H9 (cell line): ENCODE data around the gene GTF2F2. TPM values are rescaled to one million over a fixed set of nuclear protein-coding genes. Genes with fewer than 3 reads are reported as not detected.

Experiments used
- DNase-seq: peaks from one replicate; pipeline ENCODE4 v3.0.0-alpha.2; 2017
- H2AFZ ChIP-seq: one replicate; pipeline ENCODE4 v1.6.1; 2013; ENCODE audit warnings: mild to moderate bottlenecking, low read length, control low read depth, moderate library complexity
- H2AK5ac ChIP-seq: 2 replicates; pipeline ENCODE4 v1.6.1; 2013; ENCODE audit warnings: low read length, control low read depth, mixed read lengths; ENCODE audit not compliant: insufficient read length
- H2BK120ac ChIP-seq: one replicate; pipeline ENCODE4 v1.6.1; 2013; ENCODE audit warnings: low read depth, mild to moderate bottlenecking, low read length, control low read depth, inconsistent platforms; ENCODE audit not compliant: poor library complexity, severe bottlenecking
- H2BK12ac ChIP-seq: 2 replicates; pipeline ENCODE4 v1.6.1; 2013; ENCODE audit warnings: low read length, control low read depth, mixed read lengths, low read depth; ENCODE audit not compliant: insufficient read length
- H2BK15ac ChIP-seq: 2 replicates; pipeline ENCODE4 v1.6.1; 2013; ENCODE audit warnings: low read depth, low read length, control low read depth
- H2BK20ac ChIP-seq: one replicate; pipeline ENCODE4 v1.6.1; 2013; ENCODE audit warnings: low read depth, mild to moderate bottlenecking, low read length, control low read depth, inconsistent platforms; ENCODE audit not compliant: poor library complexity, severe bottlenecking
- H2BK5ac ChIP-seq: 2 replicates; pipeline ENCODE4 v1.6.1; 2013; ENCODE audit warnings: low read length, control low read depth, mixed read lengths; ENCODE audit not compliant: insufficient read length
- H3K14ac ChIP-seq: 2 replicates; pipeline ENCODE4 v1.6.1; 2013; ENCODE audit warnings: low read length, control low read depth; ENCODE audit not compliant: insufficient read depth
- H3K18ac ChIP-seq: 2 replicates; pipeline ENCODE4 v1.6.1; 2013; ENCODE audit warnings: low read depth, mild to moderate bottlenecking, mixed read lengths, low read length, control low read depth; ENCODE audit not compliant: insufficient read length
- H3K23ac ChIP-seq: 2 replicates; pipeline ENCODE4 v1.6.1; 2013; ENCODE audit warnings: low read length, control low read depth, mixed read lengths, low read depth; ENCODE audit not compliant: insufficient read length
- H3K23me2 ChIP-seq: 2 replicates; pipeline ENCODE4 v1.6.1; 2013; ENCODE audit warnings: low read depth, mild to moderate bottlenecking, mixed read lengths, low read length, control low read depth; ENCODE audit not compliant: insufficient read length, poor library complexity, severe bottlenecking
- H3K27ac ChIP-seq: 2 replicates; pipeline ENCODE4 v1.5.1; 2013; ENCODE audit warnings: low read length, control low read depth, mixed read lengths, low read depth; ENCODE audit not compliant: insufficient read length
- H3K27me3 ChIP-seq: 2 replicates; pipeline ENCODE4 v1.6.1; 2013; ENCODE audit warnings: low read length, control low read depth, inconsistent platforms; ENCODE audit not compliant: insufficient read depth
- H3K4ac ChIP-seq: 2 replicates; pipeline ENCODE4 v1.6.1; 2013; ENCODE audit warnings: low read depth, mild to moderate bottlenecking, control low read depth, inconsistent platforms, low read length, moderate library complexity
- H3K4me1 ChIP-seq: 2 replicates; pipeline ENCODE4 v1.6.1; 2013; ENCODE audit warnings: low read length, control low read depth, inconsistent platforms; ENCODE audit not compliant: insufficient read depth
- H3K4me2 ChIP-seq: 2 replicates; pipeline ENCODE4 v1.6.1; 2013; ENCODE audit warnings: low read length, control low read depth, mixed read lengths; ENCODE audit not compliant: insufficient read length, insufficient read depth
- H3K56ac ChIP-seq: 2 replicates; pipeline ENCODE4 v1.6.1; 2013; ENCODE audit warnings: low read depth, mild to moderate bottlenecking, mixed read lengths, low read length, control low read depth; ENCODE audit not compliant: insufficient read length
- H3K79me1 ChIP-seq: 2 replicates; pipeline ENCODE4 v1.6.1; 2013; ENCODE audit warnings: low read depth, mild to moderate bottlenecking, moderate library complexity, low read length, control low read depth, inconsistent platforms; ENCODE audit not compliant: insufficient read depth, poor library complexity, severe bottlenecking
- H3K79me2 ChIP-seq: 2 replicates; pipeline ENCODE4 v1.6.1; 2013; ENCODE audit warnings: low read length, control low read depth, inconsistent platforms; ENCODE audit not compliant: insufficient read depth
- H3K9ac ChIP-seq: 2 replicates; pipeline ENCODE4 v1.6.1; 2013; ENCODE audit warnings: low read length, control low read depth, mixed read lengths; ENCODE audit not compliant: insufficient read length; ENCODE audit errors: extremely low read depth
- H3K9me3 ChIP-seq: one replicate; pipeline ENCODE4 v1.6.1; 2013; ENCODE audit warnings: low read depth, low read length, inconsistent platforms; ENCODE audit not compliant: control insufficient read depth
- H3T11ph ChIP-seq: one replicate; pipeline ENCODE4 v1.6.1; 2013; ENCODE audit warnings: mild to moderate bottlenecking, low read length, control low read depth, inconsistent platforms
- H4K20me1 ChIP-seq: one replicate; pipeline ENCODE4 v1.6.1; 2013; ENCODE audit not compliant: control insufficient read depth, insufficient read length, insufficient read depth
- H4K5ac ChIP-seq: 2 replicates; pipeline ENCODE4 v1.6.1; 2013; ENCODE audit warnings: low read depth, mild to moderate bottlenecking, mixed read lengths, low read length, control low read depth; ENCODE audit not compliant: insufficient read length
- H4K8ac ChIP-seq: replicated peaks from 2 replicates; pipeline ENCODE4 v1.6.1; 2013; ENCODE audit warnings: low read length, control low read depth, mixed read lengths, low read depth; ENCODE audit not compliant: insufficient read length
- H4K91ac ChIP-seq: 2 replicates; pipeline ENCODE4 v1.6.1; 2013; ENCODE audit warnings: low read depth, mild to moderate bottlenecking, moderate library complexity, mixed read lengths, low read length, control low read depth; ENCODE audit not compliant: insufficient read length
- H3K27ac Mint-ChIP-seq, 3 experiments: 2 replicates in 2 of 3; 3 replicates in 1 of 3; pipeline ENCODE4 v1.8.0; 2020 to 2021; ENCODE audit warnings: mixed read lengths in 3 of 3, mild to moderate bottlenecking in 1 of 3, moderate library complexity in 1 of 3
- H3K27me3 Mint-ChIP-seq: 2 replicates; pipeline ENCODE4 v1.8.0; 2021; ENCODE audit warnings: low read depth, mild to moderate bottlenecking, moderate library complexity, mixed read lengths
- H3K36me3 Mint-ChIP-seq, 3 experiments: 2 replicates in 2 of 3; 3 replicates in 1 of 3; pipeline ENCODE4 v1.8.0; 2020 to 2021; ENCODE audit warnings: low read depth in 3 of 3, mixed read lengths in 3 of 3; ENCODE audit not compliant: insufficient read depth in 1 of 3
- H3K4me1 Mint-ChIP-seq, 2 experiments: 2 replicates each; pipeline ENCODE4 v1.8.0; 2020; ENCODE audit warnings: mixed read lengths in 2 of 2
- H3K4me3 Mint-ChIP-seq, 2 experiments: 2 replicates in 1 of 2; 3 replicates in 1 of 2; pipeline ENCODE4 v1.8.0; 2020 to 2021; ENCODE audit warnings: mild to moderate bottlenecking in 2 of 2, mixed read lengths in 2 of 2, moderate library complexity in 1 of 2
- H3K9me3 Mint-ChIP-seq, 2 experiments: 2 replicates in 1 of 2; 3 replicates in 1 of 2; pipeline ENCODE4 v1.8.0; 2020; ENCODE audit warnings: mild to moderate bottlenecking in 2 of 2, mixed read lengths in 2 of 2, moderate library complexity in 1 of 2
- WGBS: extraction: QIAGEN DNeasy Blood & Tissue Kit; methylation state at CpG from one replicate; pipeline ENCODE4 v1.1.7; 2013; ENCODE audit warnings: missing lambda C conversion rate, low lambda C conversion rate, mixed read lengths; ENCODE audit not compliant: insufficient read length; ENCODE audit errors: extremely low coverage; 5-methylcytosine and 5-hydroxymethylcytosine counted together
- total RNA-seq: library from RNA; stranded (reverse); gene quantifications from 2 replicates; pipeline ENCODE4 v1.2.1, GENCODE V29; 2021
- TF ChIP-seq, protein P1 (sequence below): fragments of 200-600 bp; sonication (generic); conservative IDR thresholded peaks from 3 replicates; pipeline ENCODE4 v1.8.0; 2021; ENCODE audit warnings: antibody characterized with exemption, mild to moderate bottlenecking

Gene GTF2F2
- total RNA-seq, 1 experiment from 2014 or later = 29.6 TPM

- Histone ChIP-seq H4K20me1 (no peaks in the 10 kb centered on the region), H3T11ph (no peak overlapping the region), H4K5ac (no peak overlapping the region), H2AK5ac (no peak overlapping the region), H3K79me1 (no peaks in the 10 kb centered on the region), H3K27me3 (no peaks in the 10 kb centered on the region), H2AFZ (no peak overlapping the region), H3K9me3 (no peaks in the 10 kb centered on the region), H3K9ac (no peak overlapping the region), H3K23ac (no peak overlapping the region), H3K27ac (no peak overlapping the region), H2BK120ac (no peak overlapping the region), H3K4ac (no peak overlapping the region), H3K4me1 (no peaks in the 10 kb centered on the region), H2BK20ac (no peak overlapping the region), H3K18ac (no peak overlapping the region), H2BK5ac (no peak overlapping the region), H2BK15ac (no peak overlapping the region), H3K79me2 (no peaks in the 10 kb centered on the region), H4K91ac (no peak overlapping the region), H4K8ac (no peak overlapping the region), H3K23me2 (peaks cover 6% of the 10 kb centered on the region), H3K56ac (no peak overlapping the region), H2BK12ac (no peak overlapping the region), H3K4me2 (no peak overlapping the region), H3K14ac (no peak overlapping the region)
- peaks cover 17 to 28% of the 10 kb centered on the region in 2 experiments for H3K4me1 Mint-ChIP-seq
- no peaks in the 10 kb centered on the region for H3K9me3 Mint-ChIP-seq
- WGBS = no CpG with 5 or more reads among the region's 10 CpGs
- no peaks in the 10 kb centered on the region; a peak in 1 of 7 replicates for H3K36me3 Mint-ChIP-seq
- H3K27ac Mint-ChIP-seq = no peak overlapping the region
- peaks cover 4% of the 10 kb centered on the region for H3K27me3 Mint-ChIP-seq
- no peak overlapping the region for H3K4me3 Mint-ChIP-seq
- TF ChIP-seq, protein P1, sequence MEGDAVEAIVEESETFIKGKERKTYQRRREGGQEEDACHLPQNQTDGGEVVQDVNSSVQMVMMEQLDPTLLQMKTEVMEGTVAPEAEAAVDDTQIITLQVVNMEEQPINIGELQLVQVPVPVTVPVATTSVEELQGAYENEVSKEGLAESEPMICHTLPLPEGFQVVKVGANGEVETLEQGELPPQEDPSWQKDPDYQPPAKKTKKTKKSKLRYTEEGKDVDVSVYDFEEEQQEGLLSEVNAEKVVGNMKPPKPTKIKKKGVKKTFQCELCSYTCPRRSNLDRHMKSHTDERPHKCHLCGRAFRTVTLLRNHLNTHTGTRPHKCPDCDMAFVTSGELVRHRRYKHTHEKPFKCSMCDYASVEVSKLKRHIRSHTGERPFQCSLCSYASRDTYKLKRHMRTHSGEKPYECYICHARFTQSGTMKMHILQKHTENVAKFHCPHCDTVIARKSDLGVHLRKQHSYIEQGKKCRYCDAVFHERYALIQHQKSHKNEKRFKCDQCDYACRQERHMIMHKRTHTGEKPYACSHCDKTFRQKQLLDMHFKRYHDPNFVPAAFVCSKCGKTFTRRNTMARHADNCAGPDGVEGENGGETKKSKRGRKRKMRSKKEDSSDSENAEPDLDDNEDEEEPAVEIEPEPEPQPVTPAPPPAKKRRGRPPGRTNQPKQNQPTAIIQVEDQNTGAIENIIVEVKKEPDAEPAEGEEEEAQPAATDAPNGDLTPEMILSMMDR = no peak
- DNase-seq = no peak
These were observed 194.5 kb downstream of the GTF2F2 start for GRCh38 chr13:45314822-45315221.
